OCI-LY3 (cell line): ENCODE results near the gene PRXL2B.

Source experiments
- CTCF ChIP-seq: fragments of 200-600, 300-600 bp; sonication (generic); IDR thresholded peaks from 2 replicates; pipeline ENCODE4 v1.5.1; 2014; ENCODE audit warnings: antibody characterized with exemption, low read length, low read depth
- EZH2phosphoT487 ChIP-seq: fragments of 200-600 bp; shearing (Covaris generic); IDR thresholded peaks from 2 replicates; pipeline ENCODE4 v1.6.1; 2018; ENCODE audit warnings: antibody characterized with exemption, mixed run types, low read depth

- TF ChIP-seq CTCF (no peak), EZH2phosphoT487 (no peak)
These were observed 53.3 kb downstream of the PRXL2B start for GRCh38 chr1:2639607-2640521.
